ENCODE measurements around the gene KRTAP4-11.
"Not testable (repeated sequence)": the region's sequence is repeated elsewhere in the genome, so short reads cannot be mapped to it uniquely, and the experiment has no call there.

The KRTAP4-11 gene

DNA sequence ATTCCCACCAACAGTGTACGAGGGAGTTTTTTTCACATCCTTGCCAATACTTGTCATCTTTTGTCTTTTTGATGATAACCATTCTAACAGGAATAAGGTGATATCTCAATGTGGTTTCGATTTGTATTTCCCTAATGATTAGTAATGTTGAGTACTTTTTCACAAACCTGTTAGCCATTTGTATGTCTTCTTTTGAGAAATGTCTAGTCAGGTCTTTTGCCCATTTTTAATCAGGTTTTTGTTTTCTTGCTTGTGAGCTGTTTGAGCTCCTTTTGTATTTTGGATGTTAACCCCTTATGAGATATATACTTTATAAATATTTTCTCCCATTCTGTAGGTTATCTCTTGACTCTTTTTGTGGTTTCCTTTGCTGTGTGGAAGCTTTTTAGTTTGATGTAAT, 33.4 kb upstream of the KRTAP4-11 start:
- TF ChIP-seq, protein P1, sequence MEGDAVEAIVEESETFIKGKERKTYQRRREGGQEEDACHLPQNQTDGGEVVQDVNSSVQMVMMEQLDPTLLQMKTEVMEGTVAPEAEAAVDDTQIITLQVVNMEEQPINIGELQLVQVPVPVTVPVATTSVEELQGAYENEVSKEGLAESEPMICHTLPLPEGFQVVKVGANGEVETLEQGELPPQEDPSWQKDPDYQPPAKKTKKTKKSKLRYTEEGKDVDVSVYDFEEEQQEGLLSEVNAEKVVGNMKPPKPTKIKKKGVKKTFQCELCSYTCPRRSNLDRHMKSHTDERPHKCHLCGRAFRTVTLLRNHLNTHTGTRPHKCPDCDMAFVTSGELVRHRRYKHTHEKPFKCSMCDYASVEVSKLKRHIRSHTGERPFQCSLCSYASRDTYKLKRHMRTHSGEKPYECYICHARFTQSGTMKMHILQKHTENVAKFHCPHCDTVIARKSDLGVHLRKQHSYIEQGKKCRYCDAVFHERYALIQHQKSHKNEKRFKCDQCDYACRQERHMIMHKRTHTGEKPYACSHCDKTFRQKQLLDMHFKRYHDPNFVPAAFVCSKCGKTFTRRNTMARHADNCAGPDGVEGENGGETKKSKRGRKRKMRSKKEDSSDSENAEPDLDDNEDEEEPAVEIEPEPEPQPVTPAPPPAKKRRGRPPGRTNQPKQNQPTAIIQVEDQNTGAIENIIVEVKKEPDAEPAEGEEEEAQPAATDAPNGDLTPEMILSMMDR (IDR thresholded peaks at IDR 0.05; ENCODE audit: poor library complexity, severe bottlenecking) = no peak
- ATAC-seq (ENCODE audit: low read depth) (no peak), DNase-seq (ENCODE audit: low spot score) (no peak)
- H3K36me3 ChIP-seq (ENCODE audit: low read depth) = no peaks in the 10 kb centered on the region
- no peak overlapping the region for H3K27ac ChIP-seq (ENCODE audit: poor library complexity, severe bottlenecking)
- no peaks in the 10 kb centered on the region for H3K9me3 ChIP-seq (ENCODE audit: severe bottlenecking)
- no peak overlapping the region for H3K4me3 ChIP-seq (ENCODE audit: severe bottlenecking)
- H3K27me3 ChIP-seq (ENCODE audit: insufficient read depth, poor library complexity, severe bottlenecking) = no peaks in the 10 kb centered on the region
- H3K4me1 ChIP-seq (ENCODE audit: insufficient read depth, poor library complexity, severe bottlenecking) = peaks cover 8% of the 10 kb centered on the region

DNA sequence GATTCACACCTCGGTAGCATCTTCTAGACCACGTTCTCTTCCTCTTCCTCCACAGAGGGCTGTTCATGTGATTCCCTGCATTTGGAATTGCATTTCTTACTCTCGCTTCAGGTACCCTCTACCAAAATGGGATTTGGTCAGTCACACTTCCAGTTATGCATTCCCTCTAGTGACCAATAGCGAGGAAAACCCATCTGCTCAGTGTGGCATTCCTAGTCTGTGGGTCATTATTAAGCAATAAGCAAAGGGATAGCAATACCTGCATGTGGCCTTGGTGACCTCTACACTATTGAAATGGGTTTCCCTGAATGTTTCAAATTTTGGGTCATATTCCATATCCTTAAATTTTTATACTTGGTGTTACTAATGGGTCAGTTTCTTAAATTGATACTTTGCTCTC, 31.9 kb upstream of the KRTAP4-11 start:
- TF ChIP-seq, protein P1 (IDR thresholded peaks at IDR 0.05; ENCODE audit: poor library complexity, severe bottlenecking) = no peak
- ATAC-seq (ENCODE audit: low read depth) (no peak), DNase-seq (ENCODE audit: low spot score) (no peak)
- Histone ChIP-seq H3K27ac (ENCODE audit: poor library complexity, severe bottlenecking) (no peak overlapping the region), H3K9me3 (ENCODE audit: severe bottlenecking) (no peaks in the 10 kb centered on the region), H3K4me1 (ENCODE audit: insufficient read depth, poor library complexity, severe bottlenecking) (peaks cover 8% of the 10 kb centered on the region), H3K27me3 (ENCODE audit: insufficient read depth, poor library complexity, severe bottlenecking) (no peaks in the 10 kb centered on the region), H3K36me3 (ENCODE audit: low read depth) (no peaks in the 10 kb centered on the region), H3K4me3 (ENCODE audit: severe bottlenecking) (no peak overlapping the region)

DNA sequence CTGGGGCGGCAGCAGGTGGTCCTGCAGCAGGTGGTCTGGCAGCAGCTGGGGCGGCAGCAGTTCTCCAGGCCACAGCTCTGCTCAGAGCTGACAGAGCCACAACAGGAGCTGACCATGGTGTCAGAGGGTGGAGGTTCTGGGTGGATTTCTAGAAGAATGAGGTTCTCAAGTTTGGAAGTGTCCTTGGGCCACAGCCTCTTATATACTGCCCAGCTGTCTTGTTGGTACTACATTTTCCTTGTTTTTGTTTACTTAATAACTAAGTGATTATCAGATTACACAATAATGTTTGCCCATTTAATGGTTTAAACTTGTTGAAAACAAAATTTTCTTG, 31.4 kb upstream of the KRTAP4-11 start, which contains the start of gene KRTAP4-5:
Gene KRTAP4-5 (minus strand): TSS at position 174 of the 334 bp plus-strand sequence. CDS start 58 bp downstream, at position 116.
- H3K27me3 ChIP-seq (ENCODE audit: insufficient read depth, poor library complexity, severe bottlenecking) = no peaks in the 10 kb centered on the region
- H3K9me3 ChIP-seq (ENCODE audit: severe bottlenecking) = no peaks in the 10 kb centered on the region
- no peak within 1 kb of the TSS for H3K4me3 ChIP-seq (ENCODE audit: severe bottlenecking)
- peaks cover 8% of the 10 kb centered on the region for H3K4me1 ChIP-seq (ENCODE audit: insufficient read depth, poor library complexity, severe bottlenecking)
- H3K27ac ChIP-seq (ENCODE audit: poor library complexity, severe bottlenecking) = no peak within 1 kb of the TSS
- H3K36me3 ChIP-seq (ENCODE audit: low read depth) = no peaks in the 10 kb centered on the region
- TF ChIP-seq, protein P1 (IDR thresholded peaks at IDR 0.05; ENCODE audit: poor library complexity, severe bottlenecking) = no peak
- DNase-seq (ENCODE audit: low spot score) (no peak), ATAC-seq (ENCODE audit: low read depth) (no peak)

DNA sequence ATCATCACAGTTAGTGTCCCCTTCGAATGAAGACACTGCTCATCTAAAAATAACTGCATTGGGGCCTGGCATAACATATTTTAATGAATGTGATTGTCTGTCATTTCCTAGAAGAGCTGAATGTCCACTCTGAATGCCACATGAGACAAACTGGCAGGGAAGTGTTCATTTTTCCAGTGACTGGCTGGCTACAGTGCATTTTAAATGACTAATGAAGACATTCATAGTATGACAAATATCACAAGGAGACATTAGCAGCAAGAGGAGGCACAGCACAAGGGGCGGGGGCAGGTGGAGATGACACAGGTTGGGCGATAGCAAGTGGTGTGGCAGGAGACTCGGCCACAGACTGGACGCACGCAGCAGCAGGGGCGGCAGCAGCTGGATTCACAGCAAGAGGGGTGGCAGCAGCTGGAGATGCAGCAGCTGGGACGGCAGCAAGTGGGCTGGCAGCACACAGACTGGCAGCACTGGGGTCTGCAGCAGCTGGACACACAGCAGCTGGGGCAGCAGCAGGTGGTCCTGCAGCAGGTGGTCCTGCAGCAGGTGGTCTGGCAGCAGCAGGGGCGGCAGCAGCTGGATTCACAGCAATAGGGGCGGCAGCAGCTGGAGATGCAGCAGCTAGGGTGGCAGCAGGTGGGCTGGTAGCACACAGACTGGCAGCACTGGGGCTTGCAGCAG, 30.9 kb upstream of the KRTAP4-11 start:
- ATAC-seq (ENCODE audit: low read depth); H3K27me3 ChIP-seq (ENCODE audit: insufficient read depth, poor library complexity, severe bottlenecking); H3K4me3 ChIP-seq (ENCODE audit: severe bottlenecking); H3K36me3 ChIP-seq (ENCODE audit: low read depth); H3K9me3 ChIP-seq (ENCODE audit: severe bottlenecking); DNase-seq (ENCODE audit: low spot score); H3K27ac ChIP-seq (ENCODE audit: poor library complexity, severe bottlenecking); H3K4me1 ChIP-seq (ENCODE audit: insufficient read depth, poor library complexity, severe bottlenecking): not testable (repeated sequence)

DNA sequence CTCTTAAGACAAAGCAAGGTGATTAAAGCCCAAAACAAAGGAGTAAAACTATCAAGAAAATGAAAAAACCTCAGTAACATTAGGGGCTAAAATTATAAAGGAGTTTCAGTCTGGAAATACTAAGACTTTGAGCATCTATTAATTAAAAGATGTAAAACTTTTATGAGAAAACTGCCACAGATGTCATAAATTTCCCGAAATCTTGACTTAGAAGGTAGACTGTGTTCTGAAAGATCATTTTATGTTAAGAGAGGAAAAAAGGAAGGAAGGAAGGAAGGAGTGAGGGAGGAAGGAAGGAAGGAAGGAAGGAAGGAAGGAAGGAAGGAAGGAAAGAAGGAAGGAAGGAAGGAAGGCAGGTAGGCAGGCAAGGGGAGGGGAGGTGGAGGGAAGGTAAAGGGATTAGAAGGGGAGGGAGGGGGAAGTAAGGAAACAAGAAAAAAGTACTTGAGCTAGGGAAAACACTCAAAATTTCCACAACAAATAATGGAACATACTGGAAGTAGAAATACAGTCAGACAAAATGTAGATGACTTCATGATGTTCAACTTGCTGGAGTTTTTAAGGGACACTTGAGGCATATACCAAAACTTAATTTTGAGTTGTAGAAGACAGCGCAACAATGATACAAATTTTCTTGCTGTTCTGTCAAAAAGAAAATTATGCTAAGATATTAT, 29.5 kb upstream of the KRTAP4-11 start:
- no peak overlapping the region for H3K27ac ChIP-seq (ENCODE audit: poor library complexity, severe bottlenecking)
- DNase-seq (ENCODE audit: low spot score) (no peak), ATAC-seq (ENCODE audit: low read depth) (no peak)
- no peaks in the 10 kb centered on the region for H3K9me3 ChIP-seq (ENCODE audit: severe bottlenecking)
- no peaks in the 10 kb centered on the region for H3K36me3 ChIP-seq (ENCODE audit: low read depth)
- TF ChIP-seq, protein P1 (IDR thresholded peaks at IDR 0.05; ENCODE audit: poor library complexity, severe bottlenecking) = no peak
- H3K4me3 ChIP-seq (ENCODE audit: severe bottlenecking) = no peak overlapping the region
- H3K27me3 ChIP-seq (ENCODE audit: insufficient read depth, poor library complexity, severe bottlenecking) = no peaks in the 10 kb centered on the region
- H3K4me1 ChIP-seq (ENCODE audit: insufficient read depth, poor library complexity, severe bottlenecking) = peaks cover 8% of the 10 kb centered on the region
